Measurements from ENCODE around the gene SLC35B2.

- TF ChIP-seq, protein P1, sequence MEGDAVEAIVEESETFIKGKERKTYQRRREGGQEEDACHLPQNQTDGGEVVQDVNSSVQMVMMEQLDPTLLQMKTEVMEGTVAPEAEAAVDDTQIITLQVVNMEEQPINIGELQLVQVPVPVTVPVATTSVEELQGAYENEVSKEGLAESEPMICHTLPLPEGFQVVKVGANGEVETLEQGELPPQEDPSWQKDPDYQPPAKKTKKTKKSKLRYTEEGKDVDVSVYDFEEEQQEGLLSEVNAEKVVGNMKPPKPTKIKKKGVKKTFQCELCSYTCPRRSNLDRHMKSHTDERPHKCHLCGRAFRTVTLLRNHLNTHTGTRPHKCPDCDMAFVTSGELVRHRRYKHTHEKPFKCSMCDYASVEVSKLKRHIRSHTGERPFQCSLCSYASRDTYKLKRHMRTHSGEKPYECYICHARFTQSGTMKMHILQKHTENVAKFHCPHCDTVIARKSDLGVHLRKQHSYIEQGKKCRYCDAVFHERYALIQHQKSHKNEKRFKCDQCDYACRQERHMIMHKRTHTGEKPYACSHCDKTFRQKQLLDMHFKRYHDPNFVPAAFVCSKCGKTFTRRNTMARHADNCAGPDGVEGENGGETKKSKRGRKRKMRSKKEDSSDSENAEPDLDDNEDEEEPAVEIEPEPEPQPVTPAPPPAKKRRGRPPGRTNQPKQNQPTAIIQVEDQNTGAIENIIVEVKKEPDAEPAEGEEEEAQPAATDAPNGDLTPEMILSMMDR (IDR thresholded peaks at IDR 0.05) = no peak
- TF ChIP-seq POLR2A (IDR thresholded peaks at IDR 0.05) (no peak), POLR2AphosphoS5 (IDR thresholded peaks at IDR 0.05) (no peak)
Observed at GRCh38 chr6:44260011-44260410, 2.7 kb upstream of the SLC35B2 start.
